H1 (cell line): ENCODE measurements around the gene ANO9. TPM values are rescaled to one million over a fixed set of nuclear protein-coding genes. Genes with fewer than 3 reads are reported as not detected.
A peak's percentile ranks its signal among the peaks of the same experiment; 100 is the strongest.

Experiments
- CTCF ChIA-PET: fragments of 300-600 bp; sonication (Branson Sonifier 250); formaldehyde crosslinking; loops from one replicate; lab custom pipeline; 2021; ENCODE audit not compliant: partially characterized antibody; lab: Charles Lee
- POLR2A ChIA-PET: fragments of 300-600 bp; sonication (Branson Sonifier 250); formaldehyde crosslinking; loops from one replicate; lab custom pipeline; 2021; ENCODE audit warnings: inconsistent platforms; ENCODE audit not compliant: partially characterized antibody; lab: Charles Lee
- DNase-seq, 2 experiments: peaks; one replicate each; pipeline versions ENCODE4 v3.0.0 to v3.0.0-alpha.2; 2010 to 2022; ENCODE audit warnings: low spot score in 2 of 2, low read depth in 1 of 2, mixed read lengths in 1 of 2
- FAIRE-seq: peaks from 2 replicates; lab custom pipeline; 2011; peaks lifted over from hg19 to GRCh38; lab: Jason Lieb, UNC
- H2AFZ ChIP-seq: 2 replicates; pipeline ENCODE4 v1.8.1; 2012; ENCODE audit warnings: low read length, inconsistent platforms
- H2AK5ac ChIP-seq: 2 replicates; pipeline ENCODE4 v1.6.1; 2013; ENCODE audit warnings: low read depth, low read length
- H2BK120ac ChIP-seq: replicated peaks from 2 replicates; pipeline ENCODE3; 2013; ENCODE audit warnings: low read depth, low read length, inconsistent platforms
- H2BK12ac ChIP-seq: 2 replicates; pipeline ENCODE4 v1.6.1; 2013; ENCODE audit warnings: low read depth, low read length
- H2BK15ac ChIP-seq: 2 replicates; pipeline ENCODE4 v1.6.1; 2013; ENCODE audit warnings: low read length
- H2BK20ac ChIP-seq: 2 replicates; pipeline ENCODE4 v1.6.1; 2013; ENCODE audit warnings: low read length
- H2BK5ac ChIP-seq: 2 replicates; pipeline ENCODE4 v1.6.1; 2013; ENCODE audit warnings: low read depth, low read length
- H3K14ac ChIP-seq: 2 replicates; pipeline ENCODE4 v1.6.1; 2013; ENCODE audit warnings: inconsistent platforms; ENCODE audit not compliant: insufficient read length
- H3K18ac ChIP-seq: 2 replicates; pipeline ENCODE4 v1.6.1; 2013; ENCODE audit warnings: low read length; ENCODE audit errors: extremely low read depth
- H3K23ac ChIP-seq: 2 replicates; pipeline ENCODE4 v1.6.1; 2013; ENCODE audit warnings: inconsistent platforms; ENCODE audit not compliant: insufficient read length
- H3K23me2 ChIP-seq: 2 replicates; pipeline ENCODE4 v1.6.1; 2013; ENCODE audit warnings: low read depth, low read length
- H3K27ac ChIP-seq: 2 replicates; pipeline ENCODE4 v1.6.1; 2011; ENCODE audit warnings: low read depth, low read length, inconsistent platforms
- H3K27me3 ChIP-seq, 4 experiments: replicated peaks in 1 of 4; 1 replicate in 1 of 4; 2 replicates in 3 of 4; pipeline versions ENCODE4 v1.6.1 to v1.8.1; 2011 to 2013; ENCODE audit warnings: low read length in 3 of 4, mild to moderate bottlenecking in 3 of 4, inconsistent platforms in 2 of 4, mixed read lengths in 2 of 4, moderate library complexity in 1 of 4; ENCODE audit not compliant: control insufficient read depth in 3 of 4, insufficient read depth in 3 of 4; ENCODE audit errors: extremely low read depth in 1 of 4
- H3K36me3 ChIP-seq, 4 experiments: 2 replicates each; pipeline versions ENCODE4 v1.6.1 to v1.8.1; 2011 to 2013; ENCODE audit warnings: mild to moderate bottlenecking in 4 of 4, low read length in 3 of 4, moderate library complexity in 2 of 4, control low read depth in 1 of 4, inconsistent platforms in 1 of 4; ENCODE audit not compliant: insufficient read depth in 4 of 4, control insufficient read depth in 2 of 4
- H3K4ac ChIP-seq: replicated peaks from 2 replicates; pipeline ENCODE3; 2013; ENCODE audit warnings: low read length, low read depth, mixed read lengths, inconsistent platforms; ENCODE audit not compliant: insufficient read length
- H3K4me1 ChIP-seq, 4 experiments: replicated peaks in 1 of 4; 1 replicate in 1 of 4; 2 replicates in 3 of 4; pipeline versions ENCODE4 v1.6.1 to v1.8.1; 2011 to 2013; ENCODE audit warnings: low read length in 3 of 4, inconsistent platforms in 2 of 4, mixed read lengths in 1 of 4; ENCODE audit not compliant: insufficient read depth in 4 of 4, control insufficient read depth in 3 of 4
- H3K4me2 ChIP-seq, 2 experiments: 2 replicates each; pipeline versions ENCODE4 v1.6.1 to v1.8.1; 2011 to 2013; ENCODE audit warnings: low read depth in 2 of 2, low read length in 2 of 2, control low read depth in 1 of 2, inconsistent platforms in 1 of 2, mild to moderate bottlenecking in 1 of 2; ENCODE audit not compliant: insufficient read depth in 1 of 2
- H3K4me3 ChIP-seq, 4 experiments: fragments of 200-600, 300-600 bp in 1 of 4; sonication (generic), shearing (Covaris generic), sonication (Bioruptor Twin) in 1 of 4; 2 replicates each; pipeline versions ENCODE4 v1.5.1 to v1.8.1; 2011 to 2016; ENCODE audit warnings: low read length in 4 of 4, low read depth in 3 of 4, control low read depth in 2 of 4, inconsistent platforms in 2 of 4, mild to moderate bottlenecking in 2 of 4, mixed read lengths in 1 of 4, moderate library complexity in 1 of 4; ENCODE audit not compliant: insufficient read depth in 2 of 4; ENCODE audit errors: extremely low read depth in 1 of 4
- H3K56ac ChIP-seq: replicated peaks from 2 replicates; pipeline ENCODE3; 2013; ENCODE audit warnings: low read depth, mild to moderate bottlenecking, mixed read lengths, low read length, inconsistent platforms; ENCODE audit not compliant: insufficient read length
- H3K79me1 ChIP-seq: 2 replicates; pipeline ENCODE4 v1.6.1; 2013; ENCODE audit warnings: low read depth, low read length, control low read depth
- H3K79me2 ChIP-seq, 2 experiments: 2 replicates each; pipeline versions ENCODE4 v1.6.1 to v1.8.1; 2012 to 2013; ENCODE audit warnings: low read length in 2 of 2, mild to moderate bottlenecking in 2 of 2, inconsistent platforms in 1 of 2; ENCODE audit not compliant: insufficient read depth in 2 of 2, control insufficient read depth in 1 of 2
- H3K9ac ChIP-seq, 4 experiments: replicated peaks in 1 of 4; 1 replicate in 1 of 4; 2 replicates in 3 of 4; pipeline versions ENCODE4 v1.6.1 to v1.8.1; 2011 to 2013; ENCODE audit warnings: low read depth in 3 of 4, low read length in 3 of 4, control low read depth in 2 of 4, mild to moderate bottlenecking in 2 of 4, moderate library complexity in 2 of 4, inconsistent platforms in 1 of 4; ENCODE audit errors: extremely low read depth in 1 of 4
- H3K9me3 ChIP-seq, 2 experiments: 2 replicates each; pipeline versions ENCODE4 v1.6.1 to v1.8.1; 2012 to 2013; ENCODE audit warnings: mild to moderate bottlenecking in 2 of 2, moderate library complexity in 2 of 2, control low read depth in 1 of 2, inconsistent platforms in 1 of 2, low read depth in 1 of 2, low read length in 1 of 2, mixed read lengths in 1 of 2; ENCODE audit not compliant: insufficient read depth in 2 of 2
- H4K20me1 ChIP-seq, 2 experiments: replicated peaks in 1 of 2; 2 replicates each; pipeline versions ENCODE3 to v1.8.1; 2011 to 2013; ENCODE audit warnings: inconsistent platforms in 2 of 2, low read length in 2 of 2, mild to moderate bottlenecking in 1 of 2; ENCODE audit not compliant: insufficient read depth in 2 of 2, control insufficient read depth in 1 of 2
- H4K5ac ChIP-seq: 2 replicates; pipeline ENCODE4 v1.6.1; 2013; ENCODE audit warnings: low read length, low read depth, mixed read lengths, inconsistent platforms; ENCODE audit not compliant: insufficient read length
- H4K8ac ChIP-seq: 2 replicates; pipeline ENCODE4 v1.8.0; 2013; ENCODE audit warnings: mild to moderate bottlenecking, moderate library complexity, low read length, inconsistent platforms; ENCODE audit not compliant: insufficient read depth; ENCODE audit errors: extremely low read depth
- H4K91ac ChIP-seq: replicated peaks from 2 replicates; pipeline ENCODE3; 2013; ENCODE audit warnings: low read length, mixed read lengths, inconsistent platforms; ENCODE audit not compliant: insufficient read length
- GTF2F1 ChIP-seq: IDR thresholded peaks from 2 replicates; pipeline ENCODE4 v1.6.1; 2012; ENCODE audit warnings: low read depth, low read length, improper control_type of control experiment, borderline replicate concordance
- KDM1A ChIP-seq: fragments of 200-600, 300-600 bp; sonication (generic); IDR thresholded peaks from 2 replicates; pipeline ENCODE4 v1.7.1; 2016; ENCODE audit warnings: mild to moderate bottlenecking, low read length, borderline replicate concordance
- POU5F1 ChIP-seq: IDR thresholded peaks from 2 replicates; pipeline ENCODE4 v1.6.1; 2011; ENCODE audit warnings: low read depth, mild to moderate bottlenecking, low read length, moderate library complexity
- WGBS, 2 experiments: shearing (Covaris generic) in 1 of 2; methylation state at CpG; one replicate each; pipeline versions ENCODE4 v1.1.6 to v1.1.7; 2013 to 2015; ENCODE audit warnings: low lambda C conversion rate in 2 of 2, mixed read lengths in 2 of 2, inconsistent platforms in 1 of 2, low coverage in 1 of 2, missing lambda C conversion rate in 1 of 2; ENCODE audit not compliant: insufficient replicate concordance in 2 of 2, insufficient coverage in 1 of 2, insufficient read length in 1 of 2; ENCODE audit errors: extremely low coverage in 1 of 2, missing lambda C conversion rate in 1 of 2; 5-methylcytosine and 5-hydroxymethylcytosine counted together
- polyA plus RNA-seq, 7 experiments: library from polyadenylated mRNA; depleted of rRNA in 3 of 7; stranded (reverse) in 5 of 7; unstranded in 2 of 7; fragments of >200 nt in 5 of 7; fragments of 200-250 nt in 2 of 7; gene quantifications; 1 replicate in 5 of 7; 2 replicates in 1 of 7; 4 replicates in 1 of 7; pipeline versions ENCODE4 v1.2.1 to v1.2.3, GENCODE V29; 2011 to 2013; ENCODE audit warnings: missing spikeins in 2 of 7, mixed read lengths in 2 of 7
- total RNA-seq: library from RNA; stranded (reverse); fragmentation: NEBNext Ultra II Directional; extraction: Animal tissue kit (Norgen Biotek cat#: 25700); gene quantifications from 2 replicates; pipeline ENCODE4 v1.2.1, GENCODE V29; 2021
- TF ChIP-seq, protein P1 (sequence below): IDR thresholded peaks from 2 replicates; pipeline ENCODE4 v1.6.1; 2012; ENCODE audit warnings: inconsistent platforms
- TF ChIP-seq, protein P2 (sequence below): IDR thresholded peaks from 2 replicates; pipeline ENCODE4 v1.6.1; 2012; ENCODE audit warnings: inconsistent platforms
- TF ChIP-seq, protein P3 (sequence below): IDR thresholded peaks from 2 replicates; pipeline ENCODE4 v1.6.1; 2011; ENCODE audit warnings: low read length, improper control_type of control experiment

The ANO9 gene
- total and polyA plus RNA-seq, 2 of the 8 experiments (the other 6 are each of a cell fraction or from before 2014, with no cell fraction given), result 20.0 to 20.7 TPM

DNA sequence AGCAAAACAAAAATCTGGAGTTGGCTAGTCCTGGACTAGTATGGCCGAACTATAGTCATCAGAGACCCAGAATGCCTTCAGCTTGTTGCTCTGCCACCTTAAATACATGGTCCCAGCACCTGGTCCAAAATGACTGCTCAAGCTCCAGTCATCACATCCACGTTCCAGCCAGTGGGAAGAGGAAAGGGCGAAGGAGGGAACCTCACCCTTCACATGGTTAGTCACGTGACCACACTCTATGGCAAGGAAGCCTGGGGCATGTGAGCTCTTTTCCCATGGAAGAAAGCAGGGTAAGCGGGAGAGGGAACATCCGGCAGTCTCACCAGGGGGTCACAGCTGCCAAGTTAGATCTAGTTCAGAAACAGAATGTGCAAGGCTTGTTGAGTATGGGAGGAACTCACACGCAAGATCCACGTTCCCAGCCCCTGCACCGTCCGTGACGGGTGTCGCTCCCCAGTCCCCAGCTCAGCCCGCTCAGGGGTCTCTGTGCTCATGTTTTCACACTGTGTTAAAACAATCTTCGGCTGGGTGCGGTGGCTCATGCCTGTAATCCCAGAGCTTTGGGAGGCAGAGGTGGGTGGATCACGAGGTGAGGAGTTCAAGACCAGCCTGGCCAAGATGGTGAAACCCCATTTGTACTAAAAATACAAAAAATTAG, 1.9 kb upstream of the ANO9 start:
- ChIA-PET POLR2A (interaction anchor here (1.2 to 2.0 kb wide), 3 partner anchors 27 to 236 kb away, joined by 3 to 5 read pairs (median 4); partner anchors contain the start of genes BET1L and RIC8A), CTCF (interaction anchor here (0.6 to 3.2 kb wide), 8 partner anchors 26 to 81 kb away, joined by 3 to 13 read pairs (median 4); no protein-coding TSS in a partner anchor)
- no peak overlapping the region for H2AK5ac ChIP-seq
- H3K79me1 ChIP-seq, result no peaks in the 10 kb centered on the region
- no peaks in the 10 kb centered on the region for H3K79me2 ChIP-seq
- no peak overlapping the region for H2BK120ac ChIP-seq
- 84% methylated on average over 16 of the region's 16 CpGs; no CpG with 5 or more reads in 1 of the 2 experiments for WGBS, 2 experiments
- no peak overlapping the region for H2BK20ac ChIP-seq
- H3K27me3 ChIP-seq, result no peaks in the 10 kb centered on the region
- 0 out of 2 replicates have a peak overlapping the region, but pooled peaks have one; percentile 5 for H2AFZ ChIP-seq
- H3K4me2 ChIP-seq, result no peak overlapping the region
- H3K14ac ChIP-seq, result no peak overlapping the region
- no peak overlapping the region for H3K18ac ChIP-seq
- peaks cover 0 to 22% (median 9%) of the 10 kb centered on the region in 4 experiments; a peak in 5 of 7 replicates for H3K4me1 ChIP-seq
- FAIRE-seq (no peak), DNase-seq (no peak)
- no peak overlapping the region for H2BK5ac ChIP-seq
- H3K27ac ChIP-seq, result no peak overlapping the region
- no peaks in the 10 kb centered on the region for H4K20me1 ChIP-seq
- no peak overlapping the region for H4K5ac ChIP-seq
- H2BK12ac ChIP-seq, result 0 out of 2 replicates have a peak overlapping the region, but pooled peaks have one; percentile 1
- no peaks in the 10 kb centered on the region for H3K9me3 ChIP-seq
- H3K4me3 ChIP-seq, result no peak overlapping the region
- H2BK15ac ChIP-seq, result no peak overlapping the region
- H4K91ac ChIP-seq, result peak overlapping the region; percentile 4
- peaks cover 4% of the 10 kb centered on the region; the same call in 1 of the 2 replicates for H3K23me2 ChIP-seq
- TF ChIP-seq POU5F1 (no peak), GTF2F1 (no peak), KDM1A (peak; percentile 49; the same call in 1 of the 2 replicates)
- TF ChIP-seq, protein P1, sequence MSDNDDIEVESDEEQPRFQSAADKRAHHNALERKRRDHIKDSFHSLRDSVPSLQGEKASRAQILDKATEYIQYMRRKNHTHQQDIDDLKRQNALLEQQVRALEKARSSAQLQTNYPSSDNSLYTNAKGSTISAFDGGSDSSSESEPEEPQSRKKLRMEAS, result peak; percentile 88
- TF ChIP-seq, protein P2, sequence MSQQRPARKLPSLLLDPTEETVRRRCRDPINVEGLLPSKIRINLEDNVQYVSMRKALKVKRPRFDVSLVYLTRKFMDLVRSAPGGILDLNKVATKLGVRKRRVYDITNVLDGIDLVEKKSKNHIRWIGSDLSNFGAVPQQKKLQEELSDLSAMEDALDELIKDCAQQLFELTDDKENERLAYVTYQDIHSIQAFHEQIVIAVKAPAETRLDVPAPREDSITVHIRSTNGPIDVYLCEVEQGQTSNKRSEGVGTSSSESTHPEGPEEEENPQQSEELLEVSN, result peak; percentile 94
- TF ChIP-seq, protein P3, sequence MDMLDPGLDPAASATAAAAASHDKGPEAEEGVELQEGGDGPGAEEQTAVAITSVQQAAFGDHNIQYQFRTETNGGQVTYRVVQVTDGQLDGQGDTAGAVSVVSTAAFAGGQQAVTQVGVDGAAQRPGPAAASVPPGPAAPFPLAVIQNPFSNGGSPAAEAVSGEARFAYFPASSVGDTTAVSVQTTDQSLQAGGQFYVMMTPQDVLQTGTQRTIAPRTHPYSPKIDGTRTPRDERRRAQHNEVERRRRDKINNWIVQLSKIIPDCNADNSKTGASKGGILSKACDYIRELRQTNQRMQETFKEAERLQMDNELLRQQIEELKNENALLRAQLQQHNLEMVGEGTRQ, result peak; percentile 81
- H4K8ac ChIP-seq, result no peak overlapping the region
- H3K36me3 ChIP-seq, result no peaks in the 10 kb centered on the region
- no peak overlapping the region for H3K56ac ChIP-seq
- H3K23ac ChIP-seq, result no peak overlapping the region
- H3K9ac ChIP-seq, result no peak overlapping the region
- no peak overlapping the region for H3K4ac ChIP-seq
